Left ventricle myocardium inferior (tissue), 1 donor: ENCODE data around the gene HMCN2. TPM values are rescaled to one million over a fixed set of nuclear protein-coding genes. Genes with fewer than 3 reads are reported as not detected.

Experiments
- DNase-seq: peaks from one replicate; pipeline ENCODE4 v3.0.0-alpha.2; 2020
- H3K27ac ChIP-seq: fragments of 200-600 bp; replicated peaks from 2 replicates; pipeline ENCODE4 v1.8.0; 2021
- H3K27me3 ChIP-seq: fragments of 200-600 bp; 2 replicates; pipeline ENCODE4 v1.8.0; 2021; ENCODE audit warnings: low read depth
- H3K36me3 ChIP-seq: fragments of 200-600 bp; 2 replicates; pipeline ENCODE4 v1.8.0; 2021
- H3K4me1 ChIP-seq: fragments of 200-600 bp; 2 replicates; pipeline ENCODE4 v1.8.0; 2021
- H3K4me3 ChIP-seq: fragments of 200-600 bp; 2 replicates; pipeline ENCODE4 v1.8.0; 2021; ENCODE audit warnings: mild to moderate bottlenecking, moderate library complexity
- H3K9me3 ChIP-seq: fragments of 200-600 bp; replicated peaks from 2 replicates; pipeline ENCODE4 v1.8.0; 2021
- intact Hi-C: fragments of 100-400 bp; cut with micrococcal nuclease; formaldehyde crosslinking; loops from one replicate; pipeline ENCODE4 v1.11.0; 2022
- total RNA-seq: library from RNA; stranded (reverse); fragmentation: NEBNext Ultra II Directional; extraction: Animal tissue kit (Norgen Biotek cat#: 25700); gene quantifications from one replicate; pipeline ENCODE4 v1.2.1, GENCODE V29; 2021
- TF ChIP-seq, protein P1 (sequence below): fragments of 200-600 bp; IDR thresholded peaks from 2 replicates; pipeline ENCODE4 v1.8.0; 2021; ENCODE audit warnings: antibody characterized with exemption, mild to moderate bottlenecking, borderline replicate concordance
- donor health status: DM: no; HTN: yes; CAD: no; lungs with severe emphysema.

The HMCN2 gene
- total RNA-seq, 1 donor from 2014 or later = 5.5 TPM

DNA sequence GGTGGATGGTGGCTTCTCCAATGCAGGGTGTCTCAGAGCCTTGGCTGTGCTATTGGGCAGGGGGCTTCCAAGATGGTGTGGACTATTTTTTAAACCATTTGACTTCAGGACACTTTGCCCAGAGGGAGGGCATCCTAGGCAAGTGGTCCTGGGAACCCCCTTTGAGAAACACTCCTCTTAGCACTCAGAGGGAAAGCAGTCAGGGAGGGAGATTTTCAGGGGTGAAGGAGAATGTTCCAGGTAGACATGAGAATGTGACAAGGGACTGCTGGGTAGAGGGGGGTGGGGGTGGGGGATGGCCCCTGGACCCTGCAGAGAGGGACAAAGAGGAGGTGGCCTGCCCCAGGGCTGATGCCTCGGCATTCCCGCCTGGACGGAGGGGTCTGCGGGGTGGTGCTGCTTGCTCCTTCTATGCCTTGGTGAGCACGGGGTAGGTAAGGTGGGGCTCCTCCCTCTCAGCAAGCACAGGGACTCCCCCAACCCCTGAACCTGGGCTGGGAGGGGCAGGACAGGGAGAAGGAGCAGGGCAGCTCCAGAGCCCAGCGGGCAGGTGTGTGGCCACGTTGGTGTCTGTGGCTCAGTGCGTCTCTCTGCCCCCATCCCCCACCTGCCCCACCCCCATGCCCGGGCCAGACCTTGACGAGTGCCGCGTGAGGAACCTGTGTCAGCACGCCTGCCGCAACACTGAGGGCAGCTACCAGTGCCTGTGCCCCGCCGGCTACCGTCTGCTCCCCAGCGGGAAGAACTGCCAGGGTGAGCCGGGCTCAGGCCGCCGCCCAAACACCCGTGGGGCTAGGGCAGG lies 165.4 kb downstream of the HMCN2 start:
- Histone ChIP-seq H3K4me3 (no peak overlapping the region), H3K9me3 (no peaks in the 10 kb centered on the region), H3K4me1 (peaks cover 33% of the 10 kb centered on the region), H3K27me3 (peaks cover 40% of the 10 kb centered on the region), H3K36me3 (no peaks in the 10 kb centered on the region), H3K27ac (no peak overlapping the region)
- intact Hi-C loops = no loop called here
- TF ChIP-seq, protein P1, sequence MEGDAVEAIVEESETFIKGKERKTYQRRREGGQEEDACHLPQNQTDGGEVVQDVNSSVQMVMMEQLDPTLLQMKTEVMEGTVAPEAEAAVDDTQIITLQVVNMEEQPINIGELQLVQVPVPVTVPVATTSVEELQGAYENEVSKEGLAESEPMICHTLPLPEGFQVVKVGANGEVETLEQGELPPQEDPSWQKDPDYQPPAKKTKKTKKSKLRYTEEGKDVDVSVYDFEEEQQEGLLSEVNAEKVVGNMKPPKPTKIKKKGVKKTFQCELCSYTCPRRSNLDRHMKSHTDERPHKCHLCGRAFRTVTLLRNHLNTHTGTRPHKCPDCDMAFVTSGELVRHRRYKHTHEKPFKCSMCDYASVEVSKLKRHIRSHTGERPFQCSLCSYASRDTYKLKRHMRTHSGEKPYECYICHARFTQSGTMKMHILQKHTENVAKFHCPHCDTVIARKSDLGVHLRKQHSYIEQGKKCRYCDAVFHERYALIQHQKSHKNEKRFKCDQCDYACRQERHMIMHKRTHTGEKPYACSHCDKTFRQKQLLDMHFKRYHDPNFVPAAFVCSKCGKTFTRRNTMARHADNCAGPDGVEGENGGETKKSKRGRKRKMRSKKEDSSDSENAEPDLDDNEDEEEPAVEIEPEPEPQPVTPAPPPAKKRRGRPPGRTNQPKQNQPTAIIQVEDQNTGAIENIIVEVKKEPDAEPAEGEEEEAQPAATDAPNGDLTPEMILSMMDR = no peak
- DNase-seq = no peak

DNA sequence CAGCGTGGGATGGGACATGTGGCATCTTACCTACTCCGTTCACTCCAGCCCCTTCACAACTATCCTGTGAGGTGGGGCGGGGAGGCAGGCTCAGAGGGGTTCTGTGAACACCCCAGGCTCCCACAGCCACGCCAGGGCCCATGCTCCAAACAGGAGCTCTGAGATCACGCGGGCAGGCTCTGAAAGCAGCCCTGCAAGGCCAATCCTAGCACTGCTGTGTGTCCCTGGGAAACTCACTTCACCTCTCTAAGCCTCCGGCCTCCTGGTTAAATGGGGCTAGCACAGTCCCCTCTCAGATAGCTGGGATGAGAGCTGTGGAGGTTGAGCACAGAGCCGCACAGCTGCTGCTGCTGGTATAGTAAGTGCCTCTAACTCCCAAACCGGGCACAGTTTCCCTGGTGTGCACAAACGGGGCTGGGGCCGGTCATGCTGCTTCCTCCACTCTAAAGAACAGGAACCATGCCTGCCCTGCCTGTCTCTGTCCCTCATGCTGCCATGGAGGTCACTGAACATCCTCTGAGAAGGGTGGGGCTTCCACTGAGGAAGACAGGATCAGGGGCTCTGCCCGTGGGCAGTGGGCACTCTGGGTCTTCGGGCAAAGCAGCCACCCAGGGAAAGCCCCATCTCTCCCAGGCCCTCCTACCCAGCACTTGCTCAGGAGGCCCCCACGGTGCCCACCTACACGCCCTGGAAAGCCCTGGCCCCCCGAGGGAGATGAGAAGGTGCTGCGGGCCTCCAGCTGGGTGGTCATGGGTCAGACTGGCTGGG lies 166.2 kb downstream of the HMCN2 start:
- intact Hi-C loops = no loop called here
- Histone ChIP-seq H3K36me3 (no peaks in the 10 kb centered on the region), H3K4me1 (peaks cover 25% of the 10 kb centered on the region), H3K4me3 (no peak overlapping the region), H3K27ac (no peak overlapping the region), H3K9me3 (no peaks in the 10 kb centered on the region), H3K27me3 (peaks cover 40% of the 10 kb centered on the region)
- DNase-seq = no peak
- TF ChIP-seq, protein P1 = no peak

DNA sequence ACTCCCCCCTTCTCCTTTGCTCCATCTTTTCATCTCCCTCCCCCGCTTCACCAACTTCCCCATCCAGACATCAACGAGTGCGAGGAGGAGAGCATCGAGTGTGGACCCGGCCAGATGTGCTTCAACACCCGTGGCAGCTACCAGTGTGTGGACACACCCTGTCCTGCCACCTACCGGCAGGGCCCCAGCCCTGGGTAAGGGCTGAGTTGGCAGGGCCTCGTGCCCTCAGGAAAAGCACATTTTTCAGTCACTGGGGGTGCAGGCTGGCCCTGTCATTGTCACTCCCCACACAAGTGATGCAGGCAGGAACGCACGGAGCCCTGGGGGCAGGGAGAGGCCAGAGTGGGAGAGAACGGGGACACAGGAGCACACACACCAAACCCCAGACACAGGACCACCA lies 166.8 kb downstream of the HMCN2 start:
- no peaks in the 10 kb centered on the region for H3K36me3 ChIP-seq
- H3K4me3 ChIP-seq = no peak overlapping the region
- TF ChIP-seq, protein P1 = peak; percentile 13
- H3K27me3 ChIP-seq = peaks cover 40% of the 10 kb centered on the region
- no peak overlapping the region for H3K27ac ChIP-seq
- no peaks in the 10 kb centered on the region for H3K9me3 ChIP-seq
- DNase-seq = no peak
- intact Hi-C loops = no loop called here
- peaks cover 18% of the 10 kb centered on the region for H3K4me1 ChIP-seq

DNA sequence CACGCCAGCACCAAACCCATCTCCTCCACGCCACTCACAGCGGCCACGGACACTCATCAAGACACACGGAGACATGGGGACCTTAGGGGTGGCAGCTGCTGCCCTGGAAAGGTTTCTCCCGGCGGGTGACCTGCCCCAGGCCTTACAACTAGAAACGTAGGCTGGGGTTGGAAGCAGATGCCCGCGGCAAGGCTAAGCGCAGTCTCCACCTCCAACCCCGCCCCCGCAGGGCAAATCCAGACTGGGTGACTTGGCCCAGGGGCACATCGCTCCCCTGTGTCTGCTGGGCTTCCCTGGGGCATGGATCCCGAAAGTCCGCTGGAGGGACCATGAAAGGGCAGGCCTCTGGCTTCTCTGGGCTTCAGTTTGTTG lies 167.2 kb downstream of the HMCN2 start:
- intact Hi-C loops = no loop called here
- Histone ChIP-seq H3K27me3 (peaks cover 40% of the 10 kb centered on the region), H3K4me3 (peak overlapping the region; percentile 63), H3K27ac (no peak overlapping the region), H3K36me3 (no peaks in the 10 kb centered on the region), H3K4me1 (peaks cover 14% of the 10 kb centered on the region), H3K9me3 (no peaks in the 10 kb centered on the region)
- TF ChIP-seq, protein P1 = no peak
- no peak for DNase-seq

DNA sequence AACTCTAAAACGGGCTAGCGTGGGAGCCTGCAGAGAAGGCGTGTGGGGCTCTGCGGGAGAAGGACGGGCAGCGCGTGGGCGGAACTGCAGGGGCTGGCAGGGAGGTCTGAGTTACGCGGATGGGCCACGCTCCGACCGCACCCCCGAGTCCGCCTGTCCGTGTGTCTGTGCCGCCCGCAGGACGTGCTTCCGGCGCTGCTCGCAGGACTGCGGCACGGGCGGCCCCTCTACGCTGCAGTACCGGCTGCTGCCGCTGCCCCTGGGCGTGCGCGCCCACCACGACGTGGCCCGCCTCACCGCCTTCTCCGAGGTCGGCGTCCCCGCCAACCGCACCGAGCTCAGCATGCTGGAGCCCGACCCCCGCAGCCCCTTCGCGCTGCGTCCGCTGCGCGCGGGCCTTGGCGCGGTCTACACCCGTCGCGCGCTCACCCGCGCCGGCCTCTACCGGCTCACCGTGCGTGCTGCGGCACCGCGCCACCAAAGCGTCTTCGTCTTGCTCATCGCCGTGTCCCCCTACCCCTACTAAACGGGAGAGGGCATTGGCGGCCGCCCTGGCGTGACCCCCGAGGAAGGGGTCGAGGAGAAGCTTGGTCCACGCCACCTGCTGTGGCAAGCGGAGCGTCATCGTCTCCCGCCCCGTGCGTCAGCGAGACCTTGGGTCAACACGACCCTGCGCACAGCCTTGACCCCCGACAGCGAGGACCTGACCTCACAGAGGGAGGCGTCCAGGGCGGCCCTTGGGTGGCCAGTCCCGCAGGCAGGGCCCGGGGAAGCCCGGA lies 167.8 kb downstream of the HMCN2 start:
- H3K4me1 ChIP-seq = peaks cover 12% of the 10 kb centered on the region
- intact Hi-C loops = no loop called here
- peak; percentile 44 for DNase-seq
- H3K27me3 ChIP-seq = peaks cover 40% of the 10 kb centered on the region
- no peak overlapping the region for H3K27ac ChIP-seq
- no peaks in the 10 kb centered on the region for H3K36me3 ChIP-seq
- TF ChIP-seq, protein P1 = peak; percentile 84
- H3K4me3 ChIP-seq = peak overlapping the region; percentile 63
- no peaks in the 10 kb centered on the region for H3K9me3 ChIP-seq
